Ovary (tissue), 9 donors: Measurements from ENCODE around the gene MYOM1. TPM values are rescaled to one million over a fixed set of nuclear protein-coding genes. Genes with fewer than 3 reads are reported as not detected.

ENCODE experiments used
- DNase-seq, 5 donors: peaks; one replicate each; pipeline ENCODE4 v3.0.0-alpha.2; 2019 to 2020
- H3K27ac ChIP-seq, 2 donors: fragments of 200-600 bp; one replicate each; pipeline versions ENCODE4 v1.5.1 to v1.8.0; 2019 to 2022
- H3K27me3 ChIP-seq: fragments of 200-600 bp; one replicate; pipeline ENCODE4 v1.8.0; 2022
- H3K36me3 ChIP-seq: fragments of 200-600 bp; sonication (generic); one replicate; pipeline ENCODE4 v1.5.1; 2019
- H3K4me1 ChIP-seq: one replicate; pipeline ENCODE4 v1.8.1; 2013; ENCODE audit warnings: mild to moderate bottlenecking, moderate library complexity; ENCODE audit not compliant: insufficient read depth
- H3K4me3 ChIP-seq: fragments of 200-600 bp; sonication (generic); one replicate; pipeline ENCODE4 v1.5.1; 2017
- H3K9me3 ChIP-seq, 2 donors: fragments of 200-600 bp in 1 of 2; sonication (generic) in 1 of 2; one replicate each; pipeline versions ENCODE4 v1.5.1 to v1.8.1; 2013 to 2019; ENCODE audit warnings: mild to moderate bottlenecking in 1 of 2, moderate library complexity in 1 of 2
- CTCF ChIP-seq, 3 donors: fragments of 450-650 bp in 2 of 3; fragments of 200-600 bp in 1 of 3; IDR thresholded peaks; one replicate each; pipeline versions ENCODE4 v1.5.1 to v1.8.0; 2016 to 2022; ENCODE audit warnings: antibody characterized with exemption in 3 of 3, mild to moderate bottlenecking in 1 of 3
- EP300 ChIP-seq: sonication (generic); formaldehyde crosslinking; IDR thresholded peaks from one replicate; pipeline ENCODE4 v1.6.1; 2017; ENCODE audit warnings: antibody characterized with exemption
- POLR2A ChIP-seq: fragments of 450-650 bp; IDR thresholded peaks from one replicate; pipeline ENCODE4 v1.6.1; 2017; ENCODE audit warnings: antibody characterized with exemption, mild to moderate bottlenecking, moderate library complexity
- WGBS, 3 donors: extraction: QIAGEN DNeasy Blood & Tissue Kit in 1 of 3; methylation state at CpG; one replicate each; pipeline versions ENCODE4 v1.1.5 to v1.1.7; 2013 to 2017; 5-methylcytosine and 5-hydroxymethylcytosine counted together
- intact Hi-C, 4 donors: fragments of 100-400 bp; cut with DNase I; formaldehyde crosslinking; loops; one replicate each; pipeline versions ENCODE4 v1.11.0 to v1.15.1; 2022 to 2023
- polyA plus RNA-seq, 2 donors: library from polyadenylated mRNA; stranded (reverse); fragments of 200-250 nt in 1 of 2; fragments of 350-450 nt in 1 of 2; fragmentation: Illumina TruSeq in 1 of 2; extraction: RNeasy Lipid Tissue Mini Kit (QIAGEN cat#74804) in 1 of 2; gene quantifications; one replicate each; pipeline ENCODE4 v1.2.3, GENCODE V29; 2013 to 2014
- total RNA-seq, 7 donors: library from RNA; depleted of rRNA in 2 of 7; stranded (reverse); fragments of >200 nt in 2 of 7; fragmentation: NEBNext Ultra II Directional in 3 of 7; extraction: Animal tissue kit (Norgen Biotek cat#: 25700) in 3 of 7; gene quantifications; one replicate each; pipeline versions ENCODE4 v1.1.0 to v1.2.4, GENCODE V29; 2016 to 2023
- donor health status: DM: no; HTN: no; CAD: no; lungs with moderate emphysema.
- donor health status: DM: no; HTN: no; CAD: no.
- donor health status: Bipolar disorder and iron deficiency.
- donor health status: DM: yes; HTN: yes; CAD: no.
- donor health status: DM: no; HTN: no; CAD: no.
- donor health status: DM: yes; HTN: yes; CAD: no.

The MYOM1 gene
- total and polyA plus RNA-seq, 9 donors, result 0.69 to 21.0 (median 3.6) TPM

DNA sequence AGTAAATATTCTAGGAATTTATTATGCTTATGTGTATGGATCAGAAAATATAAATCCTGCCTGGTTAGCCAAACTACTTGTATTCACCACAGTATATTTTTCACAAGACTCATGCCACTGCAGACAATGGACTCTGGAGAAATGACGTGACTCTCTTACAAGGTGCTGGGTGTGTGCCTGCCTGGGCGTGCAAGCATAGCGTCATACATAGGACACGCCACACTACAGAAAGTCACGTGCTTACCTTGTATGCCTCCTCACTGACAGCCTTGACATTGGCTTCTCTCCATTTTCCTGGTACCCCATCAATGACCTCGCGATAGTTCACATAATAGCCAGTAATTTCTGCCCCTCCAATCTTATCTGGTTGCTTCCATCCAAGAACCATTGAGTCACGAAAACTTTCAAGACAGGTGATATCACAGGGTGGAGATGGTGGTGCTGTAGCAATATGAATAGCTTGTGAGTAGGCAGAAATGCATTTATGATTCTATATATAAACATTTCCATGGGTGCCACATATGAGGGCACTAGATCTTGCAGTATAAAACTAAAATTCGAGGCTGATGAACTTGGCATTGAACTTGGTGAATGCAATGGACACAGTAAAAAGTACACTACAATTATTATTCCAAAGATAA is 93.2 kb downstream of the MYOM1 start:
- no peaks in the 10 kb centered on the region for H3K36me3 ChIP-seq
- H3K27me3 ChIP-seq, result no peaks in the 10 kb centered on the region
- no peaks in the 10 kb centered on the region for H3K4me1 ChIP-seq
- TF ChIP-seq EP300, result no peak
- TF ChIP-seq POLR2A, result no peak
- no peak for TF ChIP-seq CTCF (IDR thresholded peaks at IDR 0.05)
- no peak for DNase-seq
- WGBS, 3 donors, result 94 to 95% (median 95%) methylated on average over 9 of the region's 9 CpGs
- no peak overlapping the region for H3K27ac ChIP-seq
- no peaks in the 10 kb centered on the region for H3K9me3 ChIP-seq
- H3K4me3 ChIP-seq, result no peak overlapping the region
- intact Hi-C loops, result no loop called here

GRCh38 chr18:3124822-3125221 is 94.9 kb downstream of the MYOM1 start:
- no peak for TF ChIP-seq POLR2A
- TF ChIP-seq EP300, result no peak
- H3K4me1 ChIP-seq, result no peaks in the 10 kb centered on the region
- H3K4me3 ChIP-seq, result no peak overlapping the region
- no peaks in the 10 kb centered on the region for H3K9me3 ChIP-seq
- no peaks in the 10 kb centered on the region for H3K27me3 ChIP-seq
- WGBS, 3 donors, result 96 to 98% (median 96%) methylated on average over 1 of the region's 1 CpG
- intact Hi-C loops, result no loop called here
- DNase-seq, result no peak
- H3K36me3 ChIP-seq, result no peaks in the 10 kb centered on the region
- no peak overlapping the region for H3K27ac ChIP-seq

DNA sequence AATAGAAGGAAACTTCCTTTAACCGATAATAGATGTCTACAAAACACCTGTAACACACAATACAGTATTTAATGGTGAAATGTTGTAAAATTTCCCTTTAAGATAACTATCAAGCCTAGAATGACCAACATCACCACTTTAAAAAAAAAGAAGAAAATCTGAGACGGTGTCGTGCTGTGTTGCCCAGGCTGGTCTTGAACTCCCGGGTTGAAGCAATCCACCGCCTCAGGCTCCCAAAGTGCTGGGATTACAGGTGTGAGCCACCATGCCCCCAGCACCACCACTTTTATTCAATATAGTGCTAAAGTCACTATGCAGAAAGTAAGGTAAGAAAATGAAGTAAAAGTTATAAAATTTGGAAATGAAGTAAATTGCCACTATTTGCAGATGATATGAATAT is 96.9 kb downstream of the MYOM1 start:
- intact Hi-C loops, result no loop called here

DNA sequence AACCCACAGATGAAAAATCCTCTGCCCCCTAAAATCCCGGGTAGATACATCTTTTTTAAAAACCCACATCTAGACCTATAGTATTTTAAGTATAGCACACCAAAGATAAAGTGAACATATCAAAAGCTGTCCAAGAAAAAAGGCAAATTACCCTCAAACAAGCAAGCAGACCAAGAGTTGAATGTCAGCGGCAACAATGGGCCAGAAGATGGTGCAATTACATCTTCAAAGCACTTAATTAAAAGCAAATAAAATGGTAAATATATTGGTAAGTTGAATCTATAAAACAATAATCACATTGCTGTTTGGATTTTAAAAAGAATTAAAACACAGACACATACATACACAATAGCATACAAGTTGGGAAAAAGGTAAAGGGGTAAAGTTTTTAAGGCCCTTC is 98.5 kb downstream of the MYOM1 start:
- Histone ChIP-seq H3K27me3 (no peaks in the 10 kb centered on the region), H3K9me3 (no peaks in the 10 kb centered on the region), H3K27ac (no peak overlapping the region), H3K36me3 (no peaks in the 10 kb centered on the region), H3K4me1 (no peaks in the 10 kb centered on the region), H3K4me3 (no peak overlapping the region)
- 73 to 78% (median 77%) methylated on average over 2 of the region's 2 CpGs for WGBS, 3 donors
- no peak for DNase-seq
- TF ChIP-seq EP300, result no peak
- TF ChIP-seq CTCF (IDR thresholded peaks at IDR 0.05), result no peak
- TF ChIP-seq POLR2A, result no peak
- intact Hi-C loops, result no loop called here

More for the DNA sequence above, 96.9 kb downstream of the MYOM1 start:
- no peaks in the 10 kb centered on the region for H3K9me3 ChIP-seq
- 94 to 97% (median 95%) methylated on average over 5 of the region's 5 CpGs for WGBS, 3 donors
- no peaks in the 10 kb centered on the region for H3K27me3 ChIP-seq
- H3K27ac ChIP-seq, result no peak overlapping the region
- no peaks in the 10 kb centered on the region for H3K4me1 ChIP-seq
- no peak for TF ChIP-seq CTCF (IDR thresholded peaks at IDR 0.05)
- TF ChIP-seq EP300, result no peak
- TF ChIP-seq POLR2A, result no peak
- no peak overlapping the region for H3K4me3 ChIP-seq
- DNase-seq, result no peak
- H3K36me3 ChIP-seq, result no peaks in the 10 kb centered on the region

DNA sequence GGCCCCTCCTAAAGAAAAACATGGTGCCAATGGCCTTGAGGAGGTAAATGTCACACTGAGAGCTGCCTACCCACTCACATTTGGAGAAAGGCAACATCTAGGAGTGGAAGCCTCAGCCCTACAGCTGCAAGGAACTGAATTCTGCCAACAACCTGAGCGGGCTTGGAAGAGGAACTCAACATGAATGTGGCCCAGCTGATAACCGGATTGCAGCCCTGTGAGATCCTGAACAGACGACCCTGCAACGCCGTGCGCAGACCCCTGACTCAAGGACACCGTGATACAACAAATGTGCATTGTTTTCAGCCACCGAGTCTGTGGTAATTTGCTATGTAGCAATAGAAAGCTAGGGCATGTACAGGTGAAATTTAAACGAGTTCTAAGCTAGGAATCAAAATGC is 99.4 kb downstream of the MYOM1 start:
- TF ChIP-seq EP300 (no peak), POLR2A (no peak), CTCF (IDR thresholded peaks at IDR 0.05) (no peak)
- intact Hi-C loops, result no loop called here
- Histone ChIP-seq H3K27ac (no peak overlapping the region), H3K9me3 (no peaks in the 10 kb centered on the region), H3K4me1 (no peaks in the 10 kb centered on the region), H3K27me3 (no peaks in the 10 kb centered on the region), H3K36me3 (no peaks in the 10 kb centered on the region), H3K4me3 (no peak overlapping the region)
- DNase-seq, result no peak
- WGBS, 3 donors, result 68 to 77% (median 71%) methylated on average over 9 of the region's 9 CpGs
